ENCODE results near the gene DZANK1. TPM values are rescaled to one million over a fixed set of nuclear protein-coding genes. Genes with fewer than 3 reads are reported as not detected.

The DZANK1 gene
- total RNA-seq, 2 experiments from 2014 or later = 1.7 to 2.0 TPM

GRCh38 chr20:18496042-18496441, 29.2 kb upstream of the DZANK1 start:
- CTCF ChIA-PET = interaction anchor here (0.7 to 3.8 kb wide), 6 partner anchors 10 to 419 kb away, joined by 3 to 39 read pairs (median 4); partner anchors contain the start of genes DZANK1, POLR3F and SEC23B
- no peak for DNase-seq
- ATAC-seq = no peak
- peaks cover 13% of the 10 kb centered on the region for H3K36me3 Mint-ChIP-seq
- no peaks in the 10 kb centered on the region for H3K27me3 Mint-ChIP-seq
- peak overlapping the region; percentile 99 for H3K4me3 Mint-ChIP-seq
- no peaks in the 10 kb centered on the region for H3K9me3 Mint-ChIP-seq (ENCODE audit: low read depth)
- no peak overlapping the region for H3K27ac Mint-ChIP-seq
- peaks cover 20% of the 10 kb centered on the region for H3K4me1 Mint-ChIP-seq

- Mint-ChIP-seq H3K27me3 (no peaks in the 10 kb centered on the region), H3K27ac (no peak overlapping the region), H3K4me1 (peaks cover 2% of the 10 kb centered on the region), H3K36me3 (peaks cover 35% of the 10 kb centered on the region), H3K4me3 (no peak overlapping the region), H3K9me3 (ENCODE audit: low read depth) (no peaks in the 10 kb centered on the region)
- ATAC-seq = no peak
- CTCF ChIA-PET = no interaction called here
- no peak for DNase-seq
Observed at GRCh38 chr20:18488301-18488700, 21.5 kb upstream of the DZANK1 start.

GRCh38 chr20:18481596-18481995, 14.8 kb upstream of the DZANK1 start:
- Mint-ChIP-seq H3K27me3 (no peaks in the 10 kb centered on the region), H3K27ac (no peak overlapping the region), H3K36me3 (peaks cover 26% of the 10 kb centered on the region), H3K9me3 (ENCODE audit: low read depth) (no peaks in the 10 kb centered on the region), H3K4me1 (no peaks in the 10 kb centered on the region), H3K4me3 (no peak overlapping the region)
- ATAC-seq (no peak), DNase-seq (no peak)
- CTCF ChIA-PET = no interaction called here

GRCh38 chr20:18477821-18478220, 11.0 kb upstream of the DZANK1 start:
- Mint-ChIP-seq H3K36me3 (peaks cover 27% of the 10 kb centered on the region), H3K27me3 (no peaks in the 10 kb centered on the region), H3K27ac (no peak overlapping the region), H3K4me1 (no peaks in the 10 kb centered on the region), H3K4me3 (no peak overlapping the region), H3K9me3 (ENCODE audit: low read depth) (no peaks in the 10 kb centered on the region)
- DNase-seq (no peak), ATAC-seq (no peak)
- CTCF ChIA-PET = interaction anchor here (1.9 kb wide), 1 partner anchor 11 kb away, joined by 7 read pairs; the partner anchor contains the start of genes DZANK1 and POLR3F

- H3K27ac Mint-ChIP-seq = no peak overlapping the region
- CTCF ChIA-PET = interaction anchor here (1.9 kb wide), 1 partner anchor 10 kb away, joined by 7 read pairs; the partner anchor contains the start of genes DZANK1 and POLR3F
- H3K36me3 Mint-ChIP-seq = peaks cover 23% of the 10 kb centered on the region
- H3K4me1 Mint-ChIP-seq = no peaks in the 10 kb centered on the region
- DNase-seq (no peak), ATAC-seq (no peak)
- H3K27me3 Mint-ChIP-seq = no peaks in the 10 kb centered on the region
- H3K9me3 Mint-ChIP-seq (ENCODE audit: low read depth) = no peaks in the 10 kb centered on the region
- H3K4me3 Mint-ChIP-seq = no peak overlapping the region
Observed at GRCh38 chr20:18477218-18477617, 10.4 kb upstream of the DZANK1 start.

- CTCF ChIA-PET = interaction anchor here (1.0 to 2.6 kb wide), 6 partner anchors 9 to 178 kb away, joined by 3 to 13 read pairs (median 6); partner anchors contain the start of genes RBBP9, SEC23B and ZNF133
- DNase-seq = no peak
- H3K4me3 Mint-ChIP-seq = peak overlapping the region; percentile 94
- peaks cover 30% of the 10 kb centered on the region for H3K4me1 Mint-ChIP-seq
- no peak for ATAC-seq
- H3K36me3 Mint-ChIP-seq = no peaks in the 10 kb centered on the region
- no peaks in the 10 kb centered on the region for H3K9me3 Mint-ChIP-seq (ENCODE audit: low read depth)
- H3K27me3 Mint-ChIP-seq = no peaks in the 10 kb centered on the region
- peak overlapping the region; percentile 88 for H3K27ac Mint-ChIP-seq
Observed at GRCh38 chr20:18466574-18466893, 296 bp downstream of the DZANK1 start.

- Mint-ChIP-seq H3K4me1 (peaks cover 30% of the 10 kb centered on the region), H3K27ac (no peak overlapping the region)
Observed at GRCh38 chr20:18465536-18466200, 1.2 kb downstream of the DZANK1 start.

GRCh38 chr20:18456600-18456999, 10.2 kb downstream of the DZANK1 start:
- Mint-ChIP-seq H3K27me3 (no peaks in the 10 kb centered on the region), H3K27ac (no peak overlapping the region), H3K36me3 (no peaks in the 10 kb centered on the region), H3K4me1 (no peaks in the 10 kb centered on the region), H3K9me3 (ENCODE audit: low read depth) (no peaks in the 10 kb centered on the region), H3K4me3 (no peak overlapping the region)
- ATAC-seq (no peak), DNase-seq (no peak)
- CTCF ChIA-PET = interaction anchor here (1.4 kb wide), 1 partner anchor 12 kb away, joined by 3 read pairs; no protein-coding TSS in a partner anchor

More at GRCh38 chr20:18465536-18466200, 1.2 kb downstream of the DZANK1 start:
- no peaks in the 10 kb centered on the region for H3K9me3 Mint-ChIP-seq (ENCODE audit: low read depth)
- no peaks in the 10 kb centered on the region for H3K27me3 Mint-ChIP-seq
- H3K36me3 Mint-ChIP-seq = no peaks in the 10 kb centered on the region
- H3K4me3 Mint-ChIP-seq = peak overlapping the region; percentile 94
- DNase-seq (no peak), ATAC-seq (no peak)
- CTCF ChIA-PET = interaction anchor here (1.1 to 2.6 kb wide), 2 partner anchors 31 to 41 kb away, joined by 3 to 9 read pairs; partner anchors contain the start of genes RBBP9 and SEC23B

- Mint-ChIP-seq H3K4me1 (no peaks in the 10 kb centered on the region), H3K4me3 (no peak overlapping the region), H3K9me3 (ENCODE audit: low read depth) (no peaks in the 10 kb centered on the region), H3K27me3 (no peaks in the 10 kb centered on the region), H3K36me3 (no peaks in the 10 kb centered on the region), H3K27ac (no peak overlapping the region)
- DNase-seq (no peak), ATAC-seq (no peak)
- CTCF ChIA-PET = interaction anchor here (1.2 kb wide), 1 partner anchor 12 kb away, joined by 3 read pairs; no protein-coding TSS in a partner anchor
Observed at GRCh38 chr20:18443886-18444285, 22.9 kb downstream of the DZANK1 start.

- Mint-ChIP-seq H3K4me1 (peaks cover 6% of the 10 kb centered on the region), H3K27ac (no peak overlapping the region), H3K27me3 (no peaks in the 10 kb centered on the region), H3K9me3 (ENCODE audit: low read depth) (no peaks in the 10 kb centered on the region), H3K4me3 (no peak overlapping the region), H3K36me3 (no peaks in the 10 kb centered on the region)
- ATAC-seq (no peak), DNase-seq (no peak)
- CTCF ChIA-PET = no interaction called here
Observed at GRCh38 chr20:18440403-18440802, 26.4 kb downstream of the DZANK1 start.

GRCh38 chr20:18436847-18437246, 30.0 kb downstream of the DZANK1 start:
- CTCF ChIA-PET = no interaction called here

GRCh38 chr20:18431206-18431605, 35.6 kb downstream of the DZANK1 start:
- Mint-ChIP-seq H3K27me3 (no peaks in the 10 kb centered on the region), H3K9me3 (ENCODE audit: low read depth) (no peaks in the 10 kb centered on the region), H3K27ac (no peak overlapping the region), H3K36me3 (no peaks in the 10 kb centered on the region), H3K4me1 (no peaks in the 10 kb centered on the region), H3K4me3 (no peak overlapping the region)
- DNase-seq (no peak), ATAC-seq (no peak)
- CTCF ChIA-PET = no interaction called here

More at GRCh38 chr20:18436847-18437246, 30.0 kb downstream of the DZANK1 start:
- no peaks in the 10 kb centered on the region for H3K27me3 Mint-ChIP-seq
- H3K36me3 Mint-ChIP-seq = no peaks in the 10 kb centered on the region
- DNase-seq (no peak), ATAC-seq (no peak)
- H3K4me3 Mint-ChIP-seq = no peak overlapping the region
- H3K9me3 Mint-ChIP-seq (ENCODE audit: low read depth) = no peaks in the 10 kb centered on the region
- peaks cover 6% of the 10 kb centered on the region for H3K4me1 Mint-ChIP-seq
- no peak overlapping the region for H3K27ac Mint-ChIP-seq

- H3K9me3 Mint-ChIP-seq (ENCODE audit: low read depth) = no peaks in the 10 kb centered on the region
- CTCF ChIA-PET = no interaction called here
- H3K36me3 Mint-ChIP-seq = no peaks in the 10 kb centered on the region
- no peaks in the 10 kb centered on the region for H3K4me1 Mint-ChIP-seq
- ATAC-seq (no peak), DNase-seq (no peak)
- no peaks in the 10 kb centered on the region for H3K27me3 Mint-ChIP-seq
- H3K27ac Mint-ChIP-seq = no peak overlapping the region
- H3K4me3 Mint-ChIP-seq = no peak overlapping the region
Observed at GRCh38 chr20:18430172-18430826, 36.5 kb downstream of the DZANK1 start.
